Endometrial microvascular endothelial cells (primary cell): ENCODE results near the gene WNK4. TPM values are rescaled to one million over a fixed set of nuclear protein-coding genes. Genes with fewer than 3 reads are reported as not detected.

Experiments used
- in situ Hi-C: cut with HindIII; loops from 2 replicates; pipeline ENCODE4 v1.10.0; 2017; ENCODE audit warnings: low sequenced_read_pairs, low pct_unique_long_range_greater_than_20kb; ENCODE audit errors: inconsistent ontology term
- total RNA-seq: library from RNA; depleted of rRNA; stranded (reverse); fragments of >200 nt; gene quantifications from one replicate; pipeline ENCODE4 v1.2.3, GENCODE V29; 2015; ENCODE audit errors: inconsistent ontology term

Gene WNK4
- total RNA-seq, 1 donor from 2014 or later = 6.5 TPM

DNA sequence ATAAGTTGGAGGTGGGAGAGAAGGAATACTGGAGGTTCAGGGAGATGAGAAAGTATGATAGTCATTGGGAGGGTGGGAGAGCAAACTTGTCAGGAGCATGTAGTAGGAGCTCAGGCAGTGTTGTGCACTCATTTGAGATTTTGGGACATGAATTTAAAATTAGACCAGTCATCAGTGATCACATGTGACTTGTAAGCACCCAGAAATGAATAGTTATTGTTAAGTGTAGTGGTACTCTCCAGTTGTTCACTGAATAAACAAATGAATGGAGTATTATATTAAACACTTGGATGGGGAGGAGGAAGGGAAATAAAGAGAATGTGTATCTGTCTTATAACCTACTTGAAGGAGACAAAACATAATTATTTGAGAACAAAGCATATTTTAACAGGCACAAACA lies 50.6 kb downstream of the WNK4 start:
- in situ Hi-C loops = no loop called here

DNA sequence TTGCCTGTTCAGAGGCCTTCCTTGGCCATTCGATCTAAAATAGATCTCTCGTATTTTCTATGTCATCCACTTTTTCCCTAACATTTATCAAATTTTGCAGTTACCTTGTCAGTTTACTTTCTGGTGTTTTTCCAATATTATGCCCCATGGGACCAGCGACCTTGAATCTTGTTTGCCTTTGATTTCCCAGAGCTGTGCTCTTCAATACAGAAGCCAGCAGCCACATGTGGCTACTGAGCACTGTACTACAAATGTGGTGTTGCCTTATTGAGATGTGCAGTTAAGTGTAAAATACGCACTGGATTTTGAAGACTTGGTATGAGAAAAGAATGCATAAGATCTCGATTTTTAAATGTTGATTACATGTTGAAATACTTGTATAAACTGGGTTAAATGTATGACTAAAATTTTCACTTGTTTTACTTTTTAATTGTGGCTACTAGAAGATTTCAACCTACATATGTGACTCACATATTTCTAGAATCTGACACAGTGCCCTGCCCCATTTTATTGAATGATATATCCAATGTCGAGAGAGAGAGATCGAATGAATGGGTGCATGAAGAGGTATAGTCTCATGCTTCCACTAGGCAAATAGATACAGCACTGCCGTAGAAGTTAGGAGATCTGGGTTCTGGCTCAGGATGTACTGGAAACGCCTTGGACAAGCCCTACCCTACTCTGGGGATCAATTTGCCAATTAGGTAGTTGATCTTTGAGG lies 52.0 kb downstream of the WNK4 start:
- in situ Hi-C loops = no loop called here

DNA sequence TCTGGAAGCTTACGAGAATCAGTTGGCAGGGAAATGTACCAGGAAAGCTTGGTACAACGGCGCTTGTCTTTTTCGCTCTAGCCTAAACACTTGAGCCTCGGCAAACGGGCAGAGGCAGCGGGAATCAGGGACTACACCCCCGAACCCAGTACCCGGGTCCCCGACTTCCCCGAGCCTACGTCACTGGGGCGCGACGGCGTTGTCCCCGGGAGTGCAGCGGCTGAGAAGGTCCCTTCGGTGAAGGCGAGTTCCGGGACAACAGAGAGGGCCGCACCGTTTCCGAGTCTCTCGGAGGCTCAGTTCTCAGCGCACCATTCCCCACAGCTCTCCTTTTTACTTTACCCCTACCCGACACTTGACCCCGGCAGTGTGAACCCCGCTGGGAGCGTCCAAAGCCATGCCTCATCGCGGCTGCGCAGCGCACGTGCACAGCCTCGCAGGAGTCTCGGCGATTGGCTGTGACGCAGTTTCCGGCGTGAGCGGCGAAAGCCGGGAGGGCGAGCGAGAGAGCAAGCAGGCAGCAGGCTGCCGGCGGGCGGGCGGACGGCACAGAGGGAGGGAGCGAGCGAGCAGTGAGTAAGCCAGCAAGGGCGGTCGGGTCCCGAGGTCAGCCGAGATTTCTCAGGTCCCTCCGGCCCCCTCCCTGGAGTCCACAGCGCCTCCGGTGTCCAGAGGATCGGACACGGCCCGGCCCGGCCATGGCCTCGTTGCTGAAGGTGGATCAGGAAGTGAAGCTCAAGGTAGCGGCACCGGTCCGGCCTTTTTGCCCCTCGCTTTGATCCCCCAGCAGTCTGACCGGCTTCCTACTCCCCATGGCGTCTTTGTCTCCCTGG lies 52.7 kb downstream of the WNK4 start, which contains the start of gene PSME3:
TSS of gene PSME3 (plus strand) at position 464 of the 833 bp plus-strand sequence. CDS start at position 699, 235 bp downstream.
- in situ Hi-C loops = no loop called here

DNA sequence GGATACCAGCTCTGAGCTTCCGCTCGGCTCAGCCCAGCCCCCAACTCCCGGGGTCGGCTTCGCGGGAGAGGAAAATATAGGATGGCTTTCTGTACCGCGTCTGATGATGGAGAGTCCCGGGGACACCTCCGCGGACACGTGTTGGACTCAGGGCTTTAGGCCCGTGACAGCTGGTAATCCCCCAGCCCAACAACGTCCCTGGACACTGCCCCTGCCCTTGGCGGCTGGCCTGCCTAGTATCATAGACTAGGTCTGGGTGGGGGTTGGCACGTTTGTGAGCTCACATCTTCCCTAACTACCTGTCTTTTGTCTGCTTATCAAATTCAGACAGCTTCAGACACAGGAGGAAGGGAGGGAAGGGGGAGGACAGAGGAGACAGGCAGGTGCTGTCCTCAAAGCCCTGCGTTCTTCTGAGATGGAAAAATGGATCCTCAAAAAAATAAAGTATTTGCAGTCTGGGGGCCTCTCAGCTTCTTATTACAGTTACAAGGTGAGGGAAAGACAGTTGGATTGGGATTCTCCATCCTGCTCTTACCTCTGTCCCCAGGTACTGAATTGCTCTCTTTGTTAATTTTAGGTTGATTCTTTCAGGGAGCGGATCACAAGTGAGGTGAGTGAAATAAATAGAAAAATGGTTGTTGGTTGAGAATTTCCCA lies 53.5 kb downstream of the WNK4 start:
- in situ Hi-C loops = no loop called here

DNA sequence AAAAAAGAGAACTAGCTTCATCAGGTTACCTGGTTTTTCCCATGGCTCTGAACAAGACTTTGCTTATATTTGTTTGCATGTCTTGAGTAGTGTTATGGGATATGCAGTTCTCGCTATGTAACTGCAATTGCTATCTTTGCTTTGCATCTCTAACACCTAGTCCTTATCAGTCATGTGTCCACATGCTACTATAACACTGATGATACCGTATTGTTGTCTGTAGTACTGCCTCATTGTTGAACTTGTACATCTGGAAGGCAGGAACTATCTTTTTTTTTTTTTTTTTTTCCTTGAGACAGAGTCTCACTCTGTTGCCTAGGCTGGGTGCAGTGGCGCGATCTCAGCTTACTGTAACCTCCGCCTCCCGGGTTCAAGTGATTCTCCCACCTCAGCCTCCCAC lies 55.3 kb downstream of the WNK4 start:
- in situ Hi-C loops = no loop called here

DNA sequence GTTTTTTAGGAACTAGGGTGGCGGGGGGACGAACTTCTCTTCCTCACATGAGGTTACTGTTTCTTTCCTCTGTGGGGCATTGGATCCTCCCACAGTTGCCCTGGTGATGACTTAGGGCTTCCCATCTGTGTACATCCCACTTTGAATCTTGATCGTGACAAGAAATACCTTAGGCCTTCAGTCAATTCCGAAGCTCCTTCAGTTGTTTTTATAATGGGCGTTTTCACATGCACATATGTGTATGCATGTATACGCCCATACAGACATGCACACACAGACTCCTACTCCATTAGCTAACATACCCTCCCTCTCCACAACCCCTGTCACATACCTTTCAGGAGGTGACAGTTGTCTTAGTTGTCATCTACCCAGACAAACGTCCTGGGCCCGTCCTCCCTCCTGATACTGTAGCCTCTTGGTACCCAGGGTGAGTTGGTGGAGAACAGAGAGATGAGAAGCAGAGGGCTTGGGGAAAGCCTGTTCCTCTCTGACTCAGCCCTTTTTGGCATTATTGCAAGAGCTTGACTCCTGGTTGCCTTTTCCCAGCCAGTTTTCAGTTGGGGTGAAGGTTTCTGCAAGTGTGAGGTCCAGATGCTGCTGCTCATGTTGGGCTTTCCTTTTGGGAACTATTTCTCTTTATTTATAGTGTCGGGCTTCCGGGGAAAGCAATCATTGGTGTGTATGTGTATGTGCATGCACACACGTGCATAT lies 61.7 kb downstream of the WNK4 start:
- in situ Hi-C loops = no loop called here

DNA sequence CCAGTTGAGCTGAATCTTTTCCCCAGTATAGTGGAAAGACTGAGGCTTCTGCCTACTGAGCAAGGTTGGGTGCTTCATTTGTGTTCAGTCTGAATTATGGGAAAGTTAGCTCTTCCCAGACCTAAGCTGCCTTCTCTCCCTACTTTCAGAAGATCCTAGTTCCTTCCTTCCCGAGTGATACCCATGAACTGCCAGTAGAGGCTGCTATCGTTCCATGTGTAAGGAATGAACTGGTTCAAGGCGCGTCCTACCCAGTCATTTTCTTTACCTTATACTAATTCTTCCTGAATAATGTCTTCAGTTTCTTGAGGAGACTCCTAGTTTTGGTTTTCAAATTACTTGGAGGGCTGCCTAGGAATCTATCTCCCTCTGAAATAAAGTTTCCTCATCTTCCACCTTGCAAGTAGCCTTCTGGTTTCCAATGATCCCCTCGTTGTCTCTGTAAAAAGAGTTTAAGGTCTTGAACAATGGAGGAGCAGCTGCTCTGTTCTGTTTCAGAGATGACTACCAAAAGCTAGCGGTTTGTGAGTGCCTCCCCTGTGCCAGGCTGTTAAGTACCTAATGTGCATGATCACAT lies 63.0 kb downstream of the WNK4 start:
- in situ Hi-C loops = no loop called here

DNA sequence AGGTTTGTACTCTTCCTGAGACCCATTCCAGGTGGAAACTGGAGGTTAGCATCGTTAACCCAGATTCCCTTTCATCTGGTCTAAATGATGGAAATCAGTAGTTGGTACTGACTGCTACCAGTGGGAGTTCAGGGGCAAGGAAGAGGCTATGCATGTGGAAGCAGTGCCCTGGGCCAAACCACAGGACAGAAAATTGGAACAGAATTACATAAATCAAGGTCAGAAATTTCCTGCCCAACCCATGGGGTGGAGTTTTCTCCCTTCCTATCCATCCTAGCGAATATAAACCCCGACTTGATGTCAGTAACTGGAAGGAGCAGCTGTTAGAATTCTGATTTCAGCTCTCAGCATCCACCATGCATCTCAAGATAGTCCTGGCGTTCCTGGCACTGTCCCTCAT lies 63.9 kb downstream of the WNK4 start, which contains the start of gene AOC2:
TSS of gene AOC2 (plus strand) at position 310 of the 400 bp plus-strand sequence. CDS start at position 357, 47 bp downstream.
- in situ Hi-C loops = no loop called here

DNA sequence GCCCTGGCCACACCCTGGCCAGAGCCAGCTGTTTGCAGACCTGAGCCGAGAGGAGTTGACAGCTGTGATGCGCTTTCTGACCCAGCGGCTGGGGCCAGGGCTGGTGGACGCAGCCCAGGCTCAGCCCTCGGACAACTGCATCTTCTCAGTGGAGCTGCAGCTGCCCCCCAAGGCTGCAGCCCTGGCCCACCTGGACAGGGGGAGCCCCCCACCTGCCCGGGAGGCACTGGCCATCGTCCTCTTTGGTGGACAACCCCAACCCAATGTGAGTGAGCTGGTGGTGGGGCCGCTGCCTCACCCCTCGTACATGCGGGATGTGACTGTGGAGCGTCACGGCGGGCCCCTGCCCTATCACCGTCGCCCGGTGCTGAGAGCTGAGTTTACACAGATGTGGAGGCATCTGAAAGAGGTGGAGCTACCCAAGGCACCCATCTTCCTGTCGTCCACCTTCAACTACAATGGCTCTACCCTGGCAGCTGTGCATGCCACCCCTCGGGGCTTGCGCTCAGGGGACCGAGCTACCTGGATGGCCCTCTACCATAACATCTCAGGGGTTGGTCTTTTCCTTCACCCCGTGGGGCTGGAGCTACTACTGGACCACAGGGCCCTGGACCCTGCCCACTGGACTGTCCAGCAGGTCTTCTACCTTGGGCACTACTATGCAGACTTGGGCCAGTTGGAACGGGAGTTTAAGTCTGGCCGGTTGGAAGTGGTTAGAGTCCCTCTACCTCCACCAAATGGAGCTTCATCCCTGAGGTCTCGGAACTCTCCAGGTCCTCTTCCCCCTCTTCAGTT lies 64.5 kb downstream of the WNK4 start:
- in situ Hi-C loops = no loop called here

DNA sequence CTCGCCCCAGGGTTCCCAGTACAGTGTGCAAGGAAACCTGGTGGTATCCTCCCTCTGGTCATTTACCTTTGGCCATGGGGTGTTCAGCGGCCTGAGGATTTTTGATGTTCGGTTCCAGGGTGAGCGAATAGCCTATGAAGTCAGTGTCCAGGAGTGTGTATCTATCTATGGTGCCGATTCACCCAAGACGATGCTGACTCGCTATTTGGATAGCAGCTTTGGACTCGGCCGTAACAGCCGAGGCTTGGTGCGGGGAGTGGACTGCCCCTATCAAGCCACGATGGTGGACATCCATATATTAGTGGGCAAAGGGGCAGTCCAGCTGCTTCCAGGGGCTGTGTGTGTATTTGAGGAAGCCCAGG lies 65.1 kb downstream of the WNK4 start:
- in situ Hi-C loops = no loop called here

DNA sequence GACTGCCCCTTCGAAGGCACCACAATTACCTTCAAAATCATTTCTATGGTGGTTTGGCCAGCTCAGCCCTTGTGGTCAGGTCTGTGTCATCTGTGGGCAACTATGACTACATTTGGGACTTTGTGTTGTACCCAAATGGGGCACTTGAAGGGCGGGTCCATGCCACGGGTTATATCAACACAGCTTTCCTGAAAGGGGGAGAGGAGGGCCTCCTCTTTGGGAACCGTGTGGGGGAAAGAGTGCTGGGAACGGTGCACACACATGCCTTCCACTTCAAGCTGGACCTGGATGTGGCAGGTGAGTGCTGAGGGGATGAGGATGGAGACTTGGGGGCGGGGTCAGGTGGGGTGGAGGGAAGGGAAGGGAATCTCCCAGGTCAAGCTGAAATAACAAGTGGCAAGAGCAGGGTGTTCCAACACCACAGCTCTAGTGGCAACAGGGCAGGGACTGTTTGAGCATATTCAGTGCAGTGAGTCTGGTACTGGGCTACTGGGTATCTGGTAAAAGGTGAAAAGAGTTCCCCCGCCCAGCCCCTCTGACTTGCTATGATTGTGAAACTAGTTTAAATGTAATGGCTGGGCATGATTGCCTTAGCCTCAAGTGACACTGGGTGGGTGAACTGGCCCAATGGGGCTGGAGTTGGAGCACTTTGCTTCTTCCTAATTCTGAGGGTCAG lies 65.6 kb downstream of the WNK4 start:
- in situ Hi-C loops = no loop called here

Other genes with a start within 250 kb of the WNK4 start
- 33.7 TPM for gene NAGLU, start 244.4 kb upstream of the WNK4 start, total RNA-seq
- gene HSD17B1, start 227.7 kb upstream of the WNK4 start, total RNA-seq = not detected
- gene COASY, start 218.5 kb upstream of the WNK4 start, total RNA-seq = 37.3 TPM
- gene MLX, start 213.5 kb upstream of the WNK4 start, total RNA-seq = 31.6 TPM
- 8.5 TPM for gene PSMC3IP, start 202.9 kb upstream of the WNK4 start, total RNA-seq
- gene RETREG3, start 171.2 kb upstream of the WNK4 start, total RNA-seq = 65.9 TPM
- gene TUBG1, start 170.9 kb upstream of the WNK4 start, total RNA-seq = 137 TPM
- gene TUBG2, start 121.3 kb upstream of the WNK4 start, total RNA-seq = 7.4 TPM
- 9.6 TPM for gene PLEKHH3, start 103.6 kb upstream of the WNK4 start, total RNA-seq
- gene CCR10, start 98.8 kb upstream of the WNK4 start, total RNA-seq = 1.5 TPM
- 29.7 TPM for gene CNTNAP1, start 98.1 kb upstream of the WNK4 start, total RNA-seq
- gene EZH1, start 35.6 kb upstream of the WNK4 start, total RNA-seq = 13.5 TPM
- gene RAMP2, start 19.4 kb upstream of the WNK4 start, total RNA-seq = 2.8 TPM
- gene VPS25, start 7.2 kb upstream of the WNK4 start, total RNA-seq = 70.5 TPM
- 79.3 TPM for gene COA3, start 18.1 kb downstream of the WNK4 start, total RNA-seq
- gene CNTD1, start 18.3 kb downstream of the WNK4 start, total RNA-seq = 0.37 TPM
- 109 TPM for gene BECN1, start 43.7 kb downstream of the WNK4 start, total RNA-seq
- gene PSME3, start 52.8 kb downstream of the WNK4 start, total RNA-seq = 163 TPM
- gene AOC2, start 64.0 kb downstream of the WNK4 start, total RNA-seq = 0.09 TPM
- not detected for gene AOC3, start 70.6 kb downstream of the WNK4 start, total RNA-seq
- not detected for gene G6PC1, start 120.2 kb downstream of the WNK4 start, total RNA-seq
- 34.3 TPM for gene AARSD1, start 183.8 kb downstream of the WNK4 start, total RNA-seq
- gene PTGES3L, start 199.5 kb downstream of the WNK4 start, total RNA-seq = not detected
- 7.3 TPM for gene RUNDC1, start 200.0 kb downstream of the WNK4 start, total RNA-seq
- gene RPL27, start 217.8 kb downstream of the WNK4 start, total RNA-seq = 880 TPM
- gene IFI35, start 226.2 kb downstream of the WNK4 start, total RNA-seq = 62.6 TPM
- gene VAT1, start 241.8 kb downstream of the WNK4 start, total RNA-seq = 599 TPM
- gene RND2, start 244.6 kb downstream of the WNK4 start, total RNA-seq = under 0.01 TPM